Measurements from ENCODE around the gene TMEM238. TPM values are rescaled to one million over a fixed set of nuclear protein-coding genes. Genes with fewer than 3 reads are reported as not detected.

TMEM238 gene
- total RNA-seq, 1 experiment from 2014 or later: 7.4 TPM

DNA sequence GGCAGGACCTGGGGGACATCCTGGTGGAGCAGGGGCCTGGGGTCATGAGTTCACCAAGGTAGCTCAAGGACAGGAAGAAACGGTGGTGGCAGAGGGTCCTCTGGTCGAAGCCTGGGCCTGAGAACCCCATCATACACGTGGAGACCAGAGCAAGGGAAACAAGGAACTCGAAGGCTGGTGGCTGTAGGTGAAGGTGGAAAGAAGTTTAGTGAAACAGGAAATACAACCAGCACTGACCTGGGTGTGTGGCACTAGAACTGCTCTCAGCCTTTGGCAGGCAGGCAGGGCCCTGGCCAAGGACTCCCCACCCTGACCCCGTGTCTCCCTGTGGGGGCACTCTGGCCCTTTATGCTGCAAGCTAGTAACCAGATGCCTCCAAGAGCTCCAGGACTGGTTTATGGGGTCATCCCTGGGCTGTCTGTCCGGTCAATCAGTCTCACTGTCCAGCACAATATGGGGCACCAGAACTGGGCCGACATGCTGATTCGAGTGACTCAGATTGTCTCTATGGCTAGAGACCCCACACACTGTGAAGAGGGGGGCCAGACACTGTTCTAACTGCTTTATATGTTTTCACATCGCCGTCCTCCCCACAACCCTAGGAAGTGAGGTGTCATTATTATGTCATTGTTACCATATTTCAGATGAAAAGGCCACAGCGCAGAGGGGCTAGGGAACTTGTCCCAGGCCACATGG, 33.3 kb downstream of the TMEM238 start:
- BruUV-seq (replicated peaks): no TSS peak

DNA sequence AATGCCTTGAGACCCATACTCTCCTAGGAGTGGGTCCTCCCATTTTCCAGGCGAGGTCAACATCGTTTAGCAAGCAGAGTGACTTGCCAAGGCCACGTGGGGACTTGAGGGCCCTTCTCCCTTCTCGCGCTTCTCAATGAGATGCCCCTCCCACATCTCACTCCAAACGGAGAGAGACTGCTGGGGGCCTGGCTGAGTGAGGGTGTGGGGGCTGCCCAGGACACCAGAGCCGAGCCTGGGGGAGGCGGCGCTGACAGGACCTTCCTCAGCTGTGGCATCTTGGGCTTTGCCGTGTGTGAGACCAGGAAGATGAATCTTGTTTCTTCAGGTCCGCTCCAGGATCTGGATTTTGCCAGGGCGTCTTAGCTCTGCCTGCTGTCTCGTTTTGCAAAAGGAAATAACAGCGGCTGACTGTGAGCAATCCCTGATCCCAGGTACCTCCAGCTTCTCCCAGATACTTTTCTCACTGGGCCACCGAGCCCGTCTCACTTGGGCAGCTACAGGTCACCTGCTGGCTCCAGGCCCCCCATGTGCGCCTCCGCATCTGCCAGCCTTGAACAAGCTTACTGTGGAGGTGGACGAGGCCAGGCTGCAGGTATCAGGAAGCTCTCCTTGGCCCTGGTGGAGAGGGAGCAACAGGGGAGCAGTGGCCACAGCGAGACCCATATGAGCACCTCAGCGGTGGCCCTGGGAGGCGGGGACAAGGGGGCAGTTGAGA, 35.6 kb downstream of the TMEM238 start:
- CTCF ChIA-PET: interaction anchor here (0.7 to 1.7 kb wide), 2 partner anchors 47 to 144 kb away, joined by 7 read pairs; no protein-coding TSS in a partner anchor
- no peak overlapping the region for H3K4me3 ChIP-seq (ENCODE audit: low read depth in 2 of 2, low read length in 2 of 2)
- no peaks in the 10 kb centered on the region for H3K27me3 ChIP-seq (ENCODE audit: control insufficient read depth, insufficient read depth, low read length)
- intact Hi-C loops (cut with micrococcal nuclease; ENCODE audit: unreplicated experiment): no loop called here
- ATAC-seq: no peak
- no peak overlapping the region for H3K27ac ChIP-seq (ENCODE audit: low read length)
- in situ Hi-C loops (cut with HindIII; ENCODE audit: low pct_unique_long_range_greater_than_20kb, low sequenced_read_pairs): no loop called here
- no peak for DNase-seq (ENCODE audit: low read depth, low spot score)
- peaks cover 16% of the 10 kb centered on the region for H3K4me1 ChIP-seq (ENCODE audit: control insufficient read depth, insufficient read depth, low read length)
- no peak for TF ChIP-seq POLR2AphosphoS5 (IDR thresholded peaks at IDR 0.05; ENCODE audit: low read depth, low read length)
- no peak for TF ChIP-seq TCF7L2 (IDR thresholded peaks at IDR 0.05; ENCODE audit: low read depth, low read length)
- no peak for TF ChIP-seq SIN3A (IDR thresholded peaks at IDR 0.05; ENCODE audit: borderline replicate concordance, insufficient read depth, low read depth, low read length)
- TF ChIP-seq, protein P1, sequence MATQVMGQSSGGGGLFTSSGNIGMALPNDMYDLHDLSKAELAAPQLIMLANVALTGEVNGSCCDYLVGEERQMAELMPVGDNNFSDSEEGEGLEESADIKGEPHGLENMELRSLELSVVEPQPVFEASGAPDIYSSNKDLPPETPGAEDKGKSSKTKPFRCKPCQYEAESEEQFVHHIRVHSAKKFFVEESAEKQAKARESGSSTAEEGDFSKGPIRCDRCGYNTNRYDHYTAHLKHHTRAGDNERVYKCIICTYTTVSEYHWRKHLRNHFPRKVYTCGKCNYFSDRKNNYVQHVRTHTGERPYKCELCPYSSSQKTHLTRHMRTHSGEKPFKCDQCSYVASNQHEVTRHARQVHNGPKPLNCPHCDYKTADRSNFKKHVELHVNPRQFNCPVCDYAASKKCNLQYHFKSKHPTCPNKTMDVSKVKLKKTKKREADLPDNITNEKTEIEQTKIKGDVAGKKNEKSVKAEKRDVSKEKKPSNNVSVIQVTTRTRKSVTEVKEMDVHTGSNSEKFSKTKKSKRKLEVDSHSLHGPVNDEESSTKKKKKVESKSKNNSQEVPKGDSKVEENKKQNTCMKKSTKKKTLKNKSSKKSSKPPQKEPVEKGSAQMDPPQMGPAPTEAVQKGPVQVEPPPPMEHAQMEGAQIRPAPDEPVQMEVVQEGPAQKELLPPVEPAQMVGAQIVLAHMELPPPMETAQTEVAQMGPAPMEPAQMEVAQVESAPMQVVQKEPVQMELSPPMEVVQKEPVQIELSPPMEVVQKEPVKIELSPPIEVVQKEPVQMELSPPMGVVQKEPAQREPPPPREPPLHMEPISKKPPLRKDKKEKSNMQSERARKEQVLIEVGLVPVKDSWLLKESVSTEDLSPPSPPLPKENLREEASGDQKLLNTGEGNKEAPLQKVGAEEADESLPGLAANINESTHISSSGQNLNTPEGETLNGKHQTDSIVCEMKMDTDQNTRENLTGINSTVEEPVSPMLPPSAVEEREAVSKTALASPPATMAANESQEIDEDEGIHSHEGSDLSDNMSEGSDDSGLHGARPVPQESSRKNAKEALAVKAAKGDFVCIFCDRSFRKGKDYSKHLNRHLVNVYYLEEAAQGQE (IDR thresholded peaks at IDR 0.05; ENCODE audit: insufficient read depth in 1 of 2, low read depth in 2 of 2, low read length in 1 of 2): no peak
- TF ChIP-seq, protein P2, sequence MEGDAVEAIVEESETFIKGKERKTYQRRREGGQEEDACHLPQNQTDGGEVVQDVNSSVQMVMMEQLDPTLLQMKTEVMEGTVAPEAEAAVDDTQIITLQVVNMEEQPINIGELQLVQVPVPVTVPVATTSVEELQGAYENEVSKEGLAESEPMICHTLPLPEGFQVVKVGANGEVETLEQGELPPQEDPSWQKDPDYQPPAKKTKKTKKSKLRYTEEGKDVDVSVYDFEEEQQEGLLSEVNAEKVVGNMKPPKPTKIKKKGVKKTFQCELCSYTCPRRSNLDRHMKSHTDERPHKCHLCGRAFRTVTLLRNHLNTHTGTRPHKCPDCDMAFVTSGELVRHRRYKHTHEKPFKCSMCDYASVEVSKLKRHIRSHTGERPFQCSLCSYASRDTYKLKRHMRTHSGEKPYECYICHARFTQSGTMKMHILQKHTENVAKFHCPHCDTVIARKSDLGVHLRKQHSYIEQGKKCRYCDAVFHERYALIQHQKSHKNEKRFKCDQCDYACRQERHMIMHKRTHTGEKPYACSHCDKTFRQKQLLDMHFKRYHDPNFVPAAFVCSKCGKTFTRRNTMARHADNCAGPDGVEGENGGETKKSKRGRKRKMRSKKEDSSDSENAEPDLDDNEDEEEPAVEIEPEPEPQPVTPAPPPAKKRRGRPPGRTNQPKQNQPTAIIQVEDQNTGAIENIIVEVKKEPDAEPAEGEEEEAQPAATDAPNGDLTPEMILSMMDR (IDR thresholded peaks at IDR 0.05): no peak
- BruUV-seq (replicated peaks): no TSS peak
- no peaks in the 10 kb centered on the region for H3K36me3 ChIP-seq (ENCODE audit: control insufficient read depth, insufficient read depth, low read length)
- POLR2A ChIA-PET: interaction anchor here (2.3 kb wide), 1 partner anchor 9 kb away, joined by 24 read pairs; the partner anchor contains the start of gene KMT5C
- no peaks in the 10 kb centered on the region for H3K9me3 ChIP-seq (ENCODE audit: control insufficient read depth, insufficient read depth, low read depth, low read length)

More for the DNA sequence above, 33.3 kb downstream of the TMEM238 start:
- Histone ChIP-seq H3K4me3 (ENCODE audit: low read depth in 2 of 2, low read length in 2 of 2) (no peak overlapping the region), H3K4me1 (ENCODE audit: control insufficient read depth, insufficient read depth, low read length) (peaks cover 23% of the 10 kb centered on the region), H3K27me3 (ENCODE audit: control insufficient read depth, insufficient read depth, low read length) (no peaks in the 10 kb centered on the region), H3K36me3 (ENCODE audit: control insufficient read depth, insufficient read depth, low read length) (no peaks in the 10 kb centered on the region), H3K9me3 (ENCODE audit: control insufficient read depth, insufficient read depth, low read depth, low read length) (no peaks in the 10 kb centered on the region), H3K27ac (ENCODE audit: low read length) (no peak overlapping the region)
- CTCF ChIA-PET: no interaction called here
- intact Hi-C loops (cut with micrococcal nuclease; ENCODE audit: unreplicated experiment) (no loop called here), in situ Hi-C loops (cut with HindIII; ENCODE audit: low pct_unique_long_range_greater_than_20kb, low sequenced_read_pairs) (no loop called here)
- POLR2A ChIA-PET: interaction anchor here (0.7 kb wide), 1 partner anchor 11 kb away, joined by 3 read pairs; the partner anchor contains the start of gene KMT5C
- ATAC-seq: no peak
- DNase-seq (ENCODE audit: low read depth, low spot score): no peak
- TF ChIP-seq POLR2AphosphoS5 (IDR thresholded peaks at IDR 0.05; ENCODE audit: low read depth, low read length): no peak; the same call in 1 of the 2 replicates
- TF ChIP-seq TCF7L2 (IDR thresholded peaks at IDR 0.05; ENCODE audit: low read depth, low read length): no peak
- TF ChIP-seq, protein P2 (IDR thresholded peaks at IDR 0.05): no peak
- no peak for TF ChIP-seq SIN3A (IDR thresholded peaks at IDR 0.05; ENCODE audit: borderline replicate concordance, insufficient read depth, low read depth, low read length)
